CD4-positive, alpha-beta T cell treated with Interleukin-12 subunit alpha and Interleukin-12 subunit beta, for 1 hour (primary cell): Measurements from ENCODE around the gene ACTA2.

Experiments
- DNase-seq: peaks from one replicate; pipeline ENCODE4 v3.0.0-alpha.2; 2020

Gene ACTA2

DNA sequence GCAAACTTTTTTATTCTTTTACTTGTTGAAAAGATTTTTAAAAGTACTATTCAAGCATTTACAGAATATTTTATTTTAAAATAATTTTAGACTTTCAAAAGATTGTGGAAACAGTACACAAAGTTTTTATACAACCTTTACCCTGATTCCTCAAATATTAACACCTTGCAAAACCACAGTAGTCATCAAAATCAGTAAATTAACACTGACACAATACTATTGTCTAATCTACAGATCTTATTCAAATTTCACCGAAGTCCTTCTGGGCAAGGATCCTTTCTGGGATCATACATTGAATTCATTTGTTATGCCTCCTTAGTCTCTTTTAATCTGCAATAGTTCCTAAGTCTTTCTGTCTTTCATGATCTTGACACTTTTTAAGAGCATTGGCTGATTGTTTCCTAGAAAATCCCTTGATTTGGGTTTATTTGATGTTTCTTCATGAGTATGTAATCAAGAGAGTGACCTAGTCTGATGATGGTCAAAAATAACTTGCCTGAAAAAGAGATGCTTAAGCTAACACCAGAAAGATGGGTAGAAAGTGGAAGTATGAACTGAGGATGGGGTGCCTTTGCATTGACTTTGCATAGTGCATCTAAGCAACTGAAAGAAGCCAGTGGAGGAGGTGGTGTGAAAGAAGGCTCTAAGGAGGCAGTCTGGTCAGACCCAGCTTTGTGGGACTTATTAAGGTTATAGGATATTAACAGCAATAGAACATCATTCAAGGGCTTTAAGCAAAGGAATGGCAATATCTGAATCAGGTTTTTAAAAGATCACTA is 62.8 kb downstream of the ACTA2 start:
- no peak for DNase-seq

DNA sequence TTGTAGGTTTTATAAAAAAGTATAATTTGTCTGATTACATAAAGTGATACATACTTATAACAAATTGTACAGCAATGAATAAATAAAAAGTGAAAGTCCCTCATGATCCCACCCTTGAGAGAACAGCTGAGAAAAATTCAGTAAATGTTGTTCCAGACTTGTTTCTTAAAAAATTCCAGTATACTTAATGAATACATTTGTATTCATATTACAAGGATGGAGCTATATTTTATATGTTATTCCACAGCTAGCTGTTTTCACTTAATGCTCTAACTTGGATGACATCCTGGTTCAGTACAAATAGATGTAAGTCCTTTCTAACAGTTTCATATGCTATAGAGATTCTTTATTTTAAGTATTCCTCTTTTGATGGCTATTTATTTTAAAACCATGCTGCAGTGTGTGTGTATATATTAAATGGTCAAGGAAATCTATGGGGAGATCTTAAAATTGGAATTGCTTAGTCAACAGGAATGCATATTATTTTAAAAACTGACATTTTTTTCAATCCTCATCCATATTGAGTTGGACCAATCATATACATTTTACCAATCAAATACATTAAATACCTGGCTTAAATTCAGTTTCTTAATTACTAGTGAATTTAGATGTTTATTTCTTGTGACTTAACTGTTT is 63.6 kb downstream of the ACTA2 start:
- DNase-seq: no peak

DNA sequence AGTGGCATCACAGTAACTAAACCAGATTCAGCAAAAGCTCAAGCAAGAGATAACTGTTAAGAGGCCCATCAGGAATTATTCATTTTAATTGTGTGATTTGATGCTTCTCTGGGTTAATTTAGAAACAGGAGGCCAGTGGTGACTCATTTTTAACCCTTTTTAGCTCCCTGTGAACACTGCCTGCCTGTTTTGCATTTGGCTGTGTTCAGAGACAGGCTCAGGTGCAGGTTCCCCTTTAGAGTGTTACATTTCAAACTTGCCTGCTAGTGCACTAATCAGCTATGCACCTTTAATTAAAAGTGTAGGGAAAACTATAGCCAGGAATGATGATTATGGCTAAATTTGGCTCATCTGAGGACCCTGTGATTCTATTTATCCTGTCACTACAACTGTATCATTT is 66.0 kb downstream of the ACTA2 start:
- no peak for DNase-seq
